NOMO-1 treated with dmso at 0.1 percent for 144 hours (cell line): ENCODE results near the gene TGOLN2.

Experiments used
- DNase-seq: peaks from one replicate; lab custom pipeline; 2025; ENCODE audit not compliant: unreplicated experiment; lab: John Stamatoyannopoulos, UW

TGOLN2 gene

DNA sequence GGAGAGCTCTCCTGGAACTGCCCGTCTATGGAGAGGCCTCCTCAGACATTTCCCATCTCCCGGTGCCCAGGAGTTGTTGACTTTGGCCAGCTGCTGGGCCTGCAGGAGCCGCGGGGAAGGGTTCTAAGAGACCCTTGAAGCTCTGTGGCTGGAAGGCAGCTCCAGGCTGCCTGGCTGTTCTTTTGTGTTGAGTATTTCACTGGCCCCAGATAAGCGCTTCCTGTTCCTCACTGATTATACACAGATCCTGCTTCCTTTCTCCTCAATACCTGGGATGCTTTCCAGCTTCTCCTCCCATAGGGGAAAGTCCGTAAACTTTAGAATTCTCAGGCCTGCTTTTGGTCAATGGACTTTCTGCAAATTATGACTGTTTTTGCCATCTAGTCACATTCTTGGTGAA lies 57.8 kb downstream of the TGOLN2 start:
- no peak for DNase-seq
